Stimulated activated CD4-positive, alpha-beta T cell treated with anti-CD3 and anti-CD28 coated beads, Interleukin-1b, Interleukin-23, amount 100 ng/mL, for 1 hour (primary cell): ENCODE results near the gene LRRC45.
"Not testable (repeated sequence)": the region's sequence is repeated elsewhere in the genome, so short reads cannot be mapped to it uniquely, and the experiment has no call there.

Source experiments
- DNase-seq, 2 donors: peaks; one replicate each; pipeline ENCODE4 v3.0.0-alpha.2; 2020; ENCODE audit warnings: low read depth in 2 of 2

LRRC45 gene

DNA sequence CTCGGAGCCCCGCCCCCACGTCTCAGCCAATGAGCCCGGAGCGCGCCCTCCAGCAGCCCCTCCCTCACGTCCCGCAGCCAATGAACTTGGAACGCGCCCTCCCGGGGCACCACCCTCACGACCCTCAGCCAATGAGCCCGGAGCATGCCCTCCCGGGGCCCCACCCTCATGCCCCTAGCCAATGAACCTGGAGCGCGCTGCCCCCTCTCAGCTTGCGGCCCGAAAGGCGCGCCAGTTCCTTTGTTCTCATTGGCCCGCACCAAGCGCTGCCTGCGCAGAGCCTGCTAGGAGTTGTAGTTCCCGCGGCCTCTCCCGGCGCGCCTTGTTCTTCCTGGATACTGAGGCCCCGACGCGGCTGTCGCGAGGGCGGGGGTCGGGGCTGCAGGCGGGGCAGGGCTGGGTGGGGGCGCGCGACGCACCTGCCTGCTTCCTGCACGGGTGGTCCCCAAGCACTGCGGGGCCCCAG, at the start of gene LRRC45:
TSS of gene LRRC45 (plus strand) at position 325 of the 466 bp plus-strand sequence. CDS start 339 bp downstream, outside the sequence.
- peak; percentile 99 to 100 for DNase-seq

DNA sequence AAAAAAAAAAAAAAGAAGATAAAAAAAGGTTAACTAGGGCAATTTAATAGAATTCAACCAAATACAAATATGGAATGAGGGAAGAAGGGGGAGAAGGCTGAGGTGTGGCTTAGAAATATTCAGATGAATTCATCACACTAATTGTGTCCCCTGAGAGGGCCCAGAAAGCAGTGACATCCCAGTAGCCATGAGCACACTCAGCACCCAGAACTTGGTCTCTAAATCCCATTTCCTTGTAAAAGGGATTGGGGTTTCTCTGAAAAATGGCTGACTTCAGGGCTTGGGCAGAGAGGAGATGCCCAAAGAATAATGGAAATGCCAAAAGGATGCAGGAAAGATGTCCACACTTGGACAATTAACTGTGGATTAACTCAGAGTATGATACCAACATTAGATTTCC, 49.7 kb upstream of the LRRC45 start:
- no peak for DNase-seq

DNA sequence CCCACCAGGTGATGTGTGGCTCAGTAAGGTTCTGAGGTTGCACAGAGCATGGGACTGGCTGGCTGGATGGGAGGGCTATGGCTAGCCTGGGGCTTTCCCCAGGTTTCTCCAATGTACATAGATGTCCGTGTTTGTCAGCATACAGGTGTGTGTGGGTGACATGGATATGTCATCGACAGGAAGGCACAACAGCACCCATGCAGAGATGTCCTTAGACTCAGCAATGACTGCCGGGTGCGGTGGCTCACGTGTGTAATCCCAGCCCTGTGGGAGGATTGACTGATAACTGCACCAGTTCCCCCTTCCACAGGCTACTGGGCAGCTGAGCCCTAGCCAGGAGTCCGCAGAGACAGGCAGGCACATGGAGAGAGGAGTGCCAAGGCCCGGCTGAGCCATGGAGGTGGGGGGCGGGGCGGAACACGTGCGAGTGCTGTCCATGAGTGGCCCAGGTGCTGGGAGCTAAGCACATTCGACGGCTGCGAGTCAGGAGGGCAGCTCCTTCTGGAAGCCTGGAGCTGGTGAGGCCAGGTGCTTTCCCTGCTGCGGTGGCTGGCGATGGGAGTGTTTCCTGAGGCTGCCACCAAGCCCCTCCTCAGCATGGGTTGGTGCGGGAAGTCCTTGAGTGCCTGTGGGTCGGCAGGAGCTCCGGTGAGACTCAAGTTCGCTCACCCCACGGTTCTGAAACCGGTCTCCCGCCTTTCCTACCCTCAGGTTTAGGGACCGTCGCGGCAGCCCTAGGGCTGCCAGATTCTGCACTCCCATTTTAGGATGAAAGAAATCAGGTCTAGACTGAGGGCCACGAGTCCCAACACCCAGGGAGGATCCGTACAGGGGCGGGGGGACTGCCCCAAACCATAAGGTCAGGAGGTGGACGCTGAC, 46.5 kb upstream of the LRRC45 start:
- DNase-seq, result no peak

DNA sequence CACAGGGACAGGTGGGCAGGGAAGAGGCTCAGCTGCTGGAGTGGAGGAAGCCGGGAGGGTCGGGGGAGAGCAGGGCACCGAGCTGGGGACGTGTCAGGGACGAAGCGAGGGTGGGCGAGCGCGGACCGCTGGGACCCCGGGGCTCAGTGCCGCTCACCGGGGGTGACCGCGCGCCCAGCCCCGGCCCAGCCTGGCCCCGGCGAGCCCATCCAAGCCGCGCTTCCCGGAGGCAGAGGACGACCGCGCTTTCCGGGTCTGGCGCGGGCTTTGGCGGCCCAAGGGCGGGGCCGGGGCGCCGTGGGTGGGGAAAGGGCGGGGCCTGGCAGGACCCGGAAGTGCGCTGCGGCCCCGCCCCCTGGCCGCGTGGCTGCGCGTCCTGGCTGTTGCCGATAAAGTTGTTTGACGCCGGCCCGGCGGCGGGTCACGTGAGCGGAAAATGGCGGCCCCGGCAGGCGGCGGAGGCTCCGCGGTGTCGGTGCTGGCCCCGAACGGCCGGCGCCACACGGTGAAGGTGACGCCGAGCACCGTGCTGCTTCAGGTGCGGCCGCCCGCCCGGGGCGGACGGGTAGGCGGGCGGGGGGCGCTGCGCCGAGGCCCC, 45.8 kb upstream of the LRRC45 start, which contains the start of gene ASPSCR1:
TSS of gene ASPSCR1 (plus strand) at position 419 of the 598 bp plus-strand sequence. CDS start at position 437, 18 bp downstream.
- peak; percentile 81 to 90 for DNase-seq

DNA sequence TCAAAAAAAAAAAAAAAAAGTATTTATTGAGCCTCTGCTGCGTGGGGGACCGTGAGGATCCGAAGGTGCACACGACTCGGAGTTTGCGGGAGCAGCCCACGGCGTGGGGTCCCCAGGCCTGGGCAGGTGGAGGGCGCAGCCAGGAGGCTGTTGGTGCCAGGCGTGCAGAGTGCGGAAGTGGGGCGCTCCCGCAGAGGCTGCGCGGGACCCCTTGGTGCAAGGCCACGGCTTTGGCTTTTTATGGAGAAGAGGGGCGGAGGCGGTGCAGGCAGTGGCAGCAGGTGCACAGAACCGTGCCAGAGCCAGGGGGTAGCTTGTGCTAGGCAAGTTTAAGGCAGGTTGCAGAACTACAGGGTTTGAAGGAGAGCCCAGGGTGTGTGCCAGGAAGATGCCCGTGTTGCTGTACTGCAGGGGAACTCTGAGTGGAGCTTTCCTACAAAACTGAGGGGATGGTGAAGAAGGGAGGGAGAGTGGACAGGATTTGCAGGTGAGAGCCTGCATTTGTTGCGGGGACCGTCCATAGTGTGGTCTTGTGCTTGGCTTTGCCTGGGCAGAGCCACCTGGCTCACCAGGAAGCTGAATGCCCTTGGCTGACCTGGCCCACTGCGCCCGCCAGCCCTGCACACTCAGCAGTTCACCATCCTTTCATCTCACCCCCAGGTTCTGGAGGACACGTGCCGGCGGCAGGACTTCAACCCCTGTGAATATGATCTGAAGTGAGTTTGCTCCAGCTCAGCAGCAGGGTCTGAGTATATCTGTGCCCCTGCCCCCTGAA, 44.4 kb upstream of the LRRC45 start:
- DNase-seq, result no peak

DNA sequence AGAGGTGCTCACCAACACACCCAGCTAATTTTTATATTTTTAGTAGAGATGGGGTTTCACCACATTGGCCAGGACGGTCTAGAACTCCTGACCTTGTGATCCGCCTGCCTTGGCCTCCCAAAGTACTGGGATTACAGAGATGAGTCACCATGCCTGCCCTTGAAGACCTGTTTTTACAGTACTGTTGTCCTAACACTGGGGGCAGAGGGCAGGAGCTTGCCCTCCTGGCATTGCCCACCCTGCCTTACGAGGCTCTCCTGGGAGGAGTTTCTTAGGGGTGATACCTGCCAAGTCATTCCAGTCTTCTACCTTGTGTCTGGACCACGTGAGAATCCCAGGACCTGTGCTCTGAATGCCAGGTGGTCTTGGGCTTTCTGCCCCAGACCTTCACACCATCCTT, 43.0 kb upstream of the LRRC45 start:
- DNase-seq, result no peak

DNA sequence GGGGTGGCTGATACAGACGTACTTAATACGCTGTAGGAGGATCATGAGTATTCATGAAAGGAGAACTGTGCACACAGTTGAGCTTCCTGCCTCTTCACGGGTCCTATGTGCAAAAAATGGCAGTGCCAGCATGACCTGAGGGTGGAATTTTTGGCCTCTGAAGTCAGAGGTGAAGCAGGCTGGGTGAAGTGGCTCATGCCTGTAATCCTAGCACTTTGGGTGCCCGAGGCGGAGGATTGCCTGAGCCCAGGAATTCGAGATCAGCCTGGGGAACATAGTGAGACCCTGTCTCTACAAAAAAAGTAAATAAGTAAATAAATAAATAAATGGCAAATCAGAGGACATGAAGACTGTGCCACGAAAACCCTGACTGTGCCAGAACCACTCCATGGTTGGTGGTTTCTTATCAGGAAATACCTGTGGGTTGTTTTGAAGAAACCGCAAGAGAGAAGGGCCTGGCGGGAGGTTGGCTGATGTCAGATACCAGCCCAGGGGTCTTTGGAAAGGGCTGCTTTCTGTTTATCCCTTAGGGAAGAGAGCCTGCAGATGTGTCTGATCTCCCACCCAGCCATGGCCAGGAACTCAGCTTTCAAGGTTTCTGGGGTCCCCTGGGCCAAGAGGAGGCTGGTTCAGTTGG, 42.3 kb upstream of the LRRC45 start:
- no peak for DNase-seq

DNA sequence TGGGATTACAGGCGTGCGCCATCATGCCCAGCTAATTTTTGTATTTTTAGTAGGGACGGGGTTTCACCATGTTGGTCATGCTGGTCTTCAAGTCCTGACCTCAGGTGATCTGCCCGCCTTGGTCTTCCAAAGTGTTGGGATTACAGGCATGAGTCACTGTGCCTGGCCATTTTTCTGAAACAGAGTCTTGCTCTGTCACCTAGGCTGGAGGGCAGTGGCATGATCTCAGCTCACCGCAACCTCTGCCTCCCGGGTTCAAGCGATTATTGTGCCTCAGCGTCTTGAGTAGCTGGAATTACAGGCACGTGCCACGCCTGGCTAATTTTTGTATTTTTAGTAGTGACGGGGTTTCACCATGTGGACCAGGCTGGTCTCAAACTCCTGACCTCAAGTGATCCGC, 41.6 kb upstream of the LRRC45 start:
- not testable (repeated sequence) for DNase-seq

DNA sequence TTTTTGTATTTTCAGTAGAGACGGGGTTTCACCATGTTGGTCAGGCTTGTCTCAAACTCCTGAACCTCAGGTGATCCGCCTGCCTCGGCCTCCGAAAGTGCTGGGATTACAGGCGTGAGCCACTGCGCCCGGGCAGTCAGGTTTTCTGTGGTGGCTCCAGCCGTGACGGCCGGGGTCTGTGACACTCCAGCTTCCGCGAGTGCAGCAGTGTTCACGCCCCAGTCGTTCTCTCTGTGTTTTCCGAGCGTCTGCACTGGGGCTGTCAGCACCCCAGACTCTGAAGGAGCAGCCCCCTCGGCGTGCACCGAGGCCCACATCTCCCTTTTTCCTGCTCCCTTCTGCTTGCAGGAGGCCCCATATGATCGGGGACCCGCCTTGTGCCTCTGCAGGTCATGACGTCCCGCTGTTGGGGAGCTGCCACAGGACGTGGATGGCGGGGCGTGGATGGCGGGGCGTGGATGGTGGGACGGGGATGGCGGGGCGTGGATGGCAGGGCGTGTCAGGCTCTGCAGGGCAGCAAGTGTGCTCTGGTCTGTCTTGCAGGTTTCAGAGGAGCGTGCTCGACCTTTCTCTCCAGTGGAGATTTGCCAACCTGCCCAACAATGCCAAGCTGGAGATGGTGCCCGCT, 40.0 kb upstream of the LRRC45 start:
- no peak for DNase-seq

DNA sequence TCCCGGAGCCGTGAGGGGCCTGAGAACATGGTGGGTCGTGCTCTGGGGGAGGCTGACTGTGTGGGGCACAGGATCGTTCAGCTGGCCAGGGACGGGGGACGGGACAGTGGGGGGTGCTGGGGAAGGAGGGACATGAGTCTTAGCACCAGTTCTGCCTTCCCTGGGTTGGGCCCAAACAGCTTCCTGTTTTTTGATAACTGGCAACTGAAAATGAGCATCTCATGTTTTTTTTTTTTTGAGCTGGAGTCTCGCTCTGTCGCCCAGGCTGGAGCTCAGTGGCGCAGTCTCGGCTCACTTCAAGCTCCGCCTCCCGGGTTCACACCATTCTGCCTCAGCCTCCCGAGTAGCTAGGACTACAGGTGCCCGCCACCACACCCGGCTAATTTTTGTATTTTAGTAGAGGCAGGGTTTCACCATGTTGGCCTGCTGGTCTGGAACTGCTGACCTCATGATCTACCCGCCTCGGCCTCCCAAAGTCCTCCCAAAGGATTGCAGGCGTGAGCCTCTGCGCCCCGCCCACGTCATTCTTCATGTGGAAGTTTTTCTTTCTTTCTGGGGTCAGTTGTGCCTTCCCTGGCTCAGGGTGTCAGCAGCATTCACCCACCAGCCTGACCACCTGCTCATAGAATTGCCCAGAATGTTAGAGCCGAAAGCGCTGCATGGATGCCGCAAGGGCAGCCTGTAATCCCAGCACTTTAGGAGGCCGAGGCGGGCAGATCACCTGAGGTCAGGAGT, 39.3 kb upstream of the LRRC45 start:
- DNase-seq, result no peak

DNA sequence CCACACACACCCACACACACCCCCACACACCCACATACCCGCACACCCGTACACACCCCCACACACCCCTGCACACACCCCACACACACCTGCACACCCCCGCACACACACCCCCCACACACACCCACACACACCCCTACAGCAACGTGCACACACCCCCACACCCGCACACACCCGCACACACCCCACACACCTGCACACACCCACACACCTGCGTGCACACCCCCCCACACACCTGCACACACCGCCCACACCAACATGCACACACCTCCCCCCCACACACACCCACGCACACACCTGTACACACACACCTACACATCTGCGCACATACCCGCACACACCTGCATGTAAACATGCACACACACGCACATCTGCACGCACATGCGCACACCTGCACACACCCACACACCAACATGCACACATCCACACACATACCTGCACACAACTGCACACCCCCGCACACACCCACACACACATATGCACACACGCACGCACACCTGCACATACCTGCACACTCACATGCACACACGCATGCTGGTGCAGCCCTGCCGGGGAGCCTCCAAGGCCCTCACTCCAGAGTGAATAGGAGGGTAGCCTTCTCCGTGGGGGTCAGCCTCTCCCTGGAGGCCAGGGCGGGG, 38.2 kb upstream of the LRRC45 start:
- no peak for DNase-seq

DNA sequence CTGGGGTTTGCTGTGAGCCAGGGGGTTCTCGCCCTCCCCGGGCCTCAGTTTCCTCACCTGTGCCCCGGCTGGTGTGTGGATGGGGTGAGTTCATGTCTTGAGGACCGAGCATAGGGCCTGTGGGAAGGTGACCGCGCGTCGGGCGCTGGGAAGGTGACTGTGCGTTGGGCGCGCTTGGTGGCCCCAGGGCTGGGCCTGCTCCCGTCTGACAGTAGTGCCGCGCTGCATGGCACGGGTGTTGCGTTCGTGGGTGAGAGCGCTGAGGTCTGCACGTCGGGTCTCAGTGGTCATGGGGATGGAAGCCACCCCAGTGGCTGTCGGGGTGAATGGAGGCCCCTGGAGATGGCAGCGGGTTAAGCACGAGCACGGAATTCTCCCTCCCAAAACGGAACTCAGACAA, 36.5 kb upstream of the LRRC45 start:
- DNase-seq, result no peak

DNA sequence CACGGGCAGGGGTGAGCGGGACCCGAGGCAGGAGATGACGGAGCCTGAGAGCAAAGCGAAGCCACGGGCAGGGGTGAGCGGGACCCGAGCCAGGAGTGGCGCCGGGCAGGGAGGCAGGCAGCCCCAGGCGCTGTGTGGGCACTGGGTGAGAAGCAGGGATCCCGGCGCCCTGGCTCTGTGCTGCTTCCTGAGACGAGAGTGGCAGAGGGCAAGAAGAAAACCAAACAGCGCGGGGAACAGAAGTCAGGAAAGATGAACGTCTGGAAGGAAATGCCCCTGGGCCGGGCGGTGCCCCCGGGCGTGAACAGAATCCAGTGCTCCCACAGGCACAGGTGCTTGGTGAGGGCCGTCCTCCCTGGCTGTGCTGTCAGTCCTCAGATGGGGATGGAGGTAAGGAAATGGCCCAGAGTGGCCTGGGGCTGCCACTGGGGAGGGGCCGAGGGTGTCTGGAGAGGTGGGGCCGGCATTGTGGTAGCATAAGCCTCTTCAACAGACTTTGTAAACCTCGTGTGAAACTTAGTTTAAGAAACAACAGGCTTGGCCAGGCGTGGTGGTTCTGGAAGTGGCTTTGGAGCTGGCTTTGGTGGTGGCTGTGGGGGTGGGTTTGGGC, 35.8 kb upstream of the LRRC45 start:
- no peak for DNase-seq

DNA sequence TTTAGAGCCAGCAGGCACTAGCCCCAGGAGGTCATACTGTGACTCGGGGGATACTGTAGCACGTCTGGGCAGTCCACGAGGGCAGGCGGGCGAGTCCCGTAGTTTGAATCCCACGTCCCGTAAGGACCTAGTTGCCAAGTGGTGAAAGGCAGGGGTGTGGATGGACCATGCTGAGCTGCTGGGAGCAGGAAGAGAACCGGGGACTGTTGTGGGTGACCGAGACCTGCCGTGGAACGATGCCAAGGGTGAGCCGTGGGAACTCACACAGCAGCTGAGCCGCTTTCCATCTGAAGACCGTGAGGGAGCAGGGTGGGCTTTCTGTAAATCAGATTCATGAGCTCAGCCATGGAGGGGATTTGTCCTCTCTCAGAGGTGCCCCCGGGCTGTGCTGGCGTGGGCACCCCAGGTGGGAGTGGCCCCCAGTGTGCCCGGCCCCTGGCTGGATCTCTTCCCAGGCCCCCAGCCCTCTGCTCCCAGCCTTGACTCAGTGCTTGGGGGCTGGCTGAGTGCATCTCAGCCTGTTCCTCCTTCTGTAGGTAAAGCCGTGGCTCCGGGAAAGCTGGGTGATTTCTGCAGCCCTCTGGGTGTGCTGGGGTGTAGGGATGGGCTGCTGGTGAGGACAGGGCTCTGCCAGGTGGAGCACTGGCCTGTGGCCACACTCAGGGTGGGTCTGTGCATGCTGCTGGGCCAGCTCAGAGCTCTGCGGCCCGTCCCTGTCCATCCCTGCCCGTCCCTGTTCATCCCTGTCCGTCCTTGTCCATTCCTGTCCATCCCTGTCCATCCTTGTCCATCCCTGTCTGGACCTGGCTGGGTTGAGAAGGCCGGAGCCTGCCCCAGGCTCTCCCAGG, 32.0 kb upstream of the LRRC45 start:
- DNase-seq, result no peak

DNA sequence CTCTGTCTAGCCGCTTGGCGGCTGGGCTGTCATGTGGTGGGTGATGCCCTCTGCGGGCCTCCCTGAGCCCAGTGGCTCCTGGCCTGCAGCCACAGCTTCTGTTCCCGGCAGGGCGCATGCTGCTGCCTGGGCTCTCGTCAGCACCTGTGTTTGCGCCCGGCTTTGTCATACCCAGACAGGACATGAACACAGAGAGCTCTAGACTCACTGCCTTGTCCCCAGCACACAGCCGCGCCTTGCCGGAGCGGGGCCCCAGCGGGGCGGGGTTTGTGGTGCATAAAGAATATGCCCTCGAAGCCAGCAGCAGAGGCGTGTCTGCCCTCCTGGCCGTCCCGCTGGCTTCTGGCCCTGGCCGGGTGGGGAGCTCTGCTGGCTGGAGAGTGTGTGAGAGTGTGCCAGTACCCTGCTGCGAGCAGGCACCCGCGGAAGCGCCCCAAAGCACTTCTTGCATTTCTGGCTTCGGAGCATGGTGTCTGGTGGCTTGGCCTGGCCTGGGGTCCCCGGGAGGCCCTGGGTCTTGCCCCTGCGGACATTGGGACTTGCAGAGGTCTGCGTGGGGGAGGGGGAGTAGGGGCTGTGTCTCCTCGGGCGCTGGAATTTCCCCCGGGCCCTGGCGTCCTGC, 31.3 kb upstream of the LRRC45 start:
- DNase-seq, result no peak

DNA sequence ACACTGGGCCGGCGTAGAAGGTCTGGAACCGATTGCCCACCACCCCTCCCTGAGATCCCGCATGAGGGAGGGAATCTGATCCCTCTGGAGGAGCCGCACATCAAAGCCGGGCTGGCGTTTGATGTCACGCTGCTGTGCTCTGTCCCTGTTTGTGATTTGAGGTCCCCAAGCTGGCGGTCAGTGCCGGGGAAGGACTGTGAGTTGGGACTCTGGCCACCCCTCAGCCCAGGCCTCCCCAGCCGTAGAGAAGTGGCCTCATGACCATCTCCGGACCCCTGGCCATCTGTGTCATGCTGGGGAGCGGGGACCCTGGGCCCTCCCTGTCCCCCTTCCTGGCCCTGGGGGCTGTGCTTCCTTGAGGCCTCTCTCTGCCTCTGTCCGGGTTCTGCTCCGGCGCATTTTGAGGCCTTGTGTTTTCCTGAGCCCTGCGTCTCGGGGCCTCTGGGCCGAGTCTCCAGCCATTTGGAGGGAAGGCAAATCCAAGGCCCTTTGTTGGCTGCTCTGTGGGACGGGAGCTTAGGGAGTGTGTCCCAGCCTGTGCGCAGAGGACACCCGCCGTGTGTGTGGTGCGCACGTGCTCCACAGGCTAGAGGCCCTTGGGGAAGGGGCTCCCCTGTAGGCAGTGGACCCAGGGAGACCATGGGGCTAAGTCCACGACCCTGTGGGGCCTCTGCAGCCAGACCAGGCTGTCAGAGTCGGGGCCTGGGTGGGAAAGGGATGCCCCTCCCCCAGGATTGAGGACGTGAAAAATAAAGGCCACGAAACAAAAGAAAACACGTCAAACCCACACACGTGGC, 30.6 kb upstream of the LRRC45 start:
- no peak for DNase-seq
